HG02938 (cell line): ENCODE measurements around the gene DDX1.

Experiments used
- ATAC-seq: cut with Tn5 transposase; IDR thresholded peaks from one replicate; pipeline ENCODE4 v1.9.1; 2021; ENCODE audit warnings: mild to moderate bottlenecking, moderate library complexity; ENCODE audit not compliant: unreplicated experiment

The DDX1 gene

DNA sequence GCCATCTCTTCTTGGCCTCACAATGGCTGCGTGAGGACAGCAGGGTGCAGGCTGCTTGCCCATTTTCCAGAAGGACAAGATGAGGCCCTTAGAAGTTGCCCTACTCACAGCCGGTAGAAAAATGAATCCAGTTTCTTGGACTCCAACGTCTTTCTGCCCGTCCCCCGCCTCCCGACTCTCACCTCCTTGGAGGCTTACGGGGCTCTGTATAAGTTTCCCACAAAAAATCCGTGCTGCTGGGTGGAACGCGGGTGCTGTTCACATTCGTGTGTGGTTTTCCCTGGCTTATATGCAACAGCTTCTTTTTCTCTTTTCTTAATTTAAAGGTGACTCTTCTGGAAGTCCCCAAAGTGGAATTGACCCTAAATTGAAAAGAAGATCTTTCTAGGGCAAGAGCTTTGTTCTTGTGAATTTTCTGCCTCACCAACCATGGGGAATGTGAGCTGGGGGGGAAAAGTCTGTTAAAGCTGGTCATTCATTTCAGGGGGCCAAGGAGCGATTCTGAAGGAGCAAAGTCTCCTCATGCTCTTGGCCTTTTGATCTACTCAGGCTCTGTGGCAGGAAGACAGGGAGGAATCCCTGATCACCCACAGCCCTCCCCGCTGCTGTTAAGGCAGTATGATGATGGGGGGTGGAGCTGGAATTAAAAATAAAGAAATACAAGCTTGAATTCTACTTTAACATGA, 51.3 kb downstream of the DDX1 start:
- ATAC-seq: no peak

DNA sequence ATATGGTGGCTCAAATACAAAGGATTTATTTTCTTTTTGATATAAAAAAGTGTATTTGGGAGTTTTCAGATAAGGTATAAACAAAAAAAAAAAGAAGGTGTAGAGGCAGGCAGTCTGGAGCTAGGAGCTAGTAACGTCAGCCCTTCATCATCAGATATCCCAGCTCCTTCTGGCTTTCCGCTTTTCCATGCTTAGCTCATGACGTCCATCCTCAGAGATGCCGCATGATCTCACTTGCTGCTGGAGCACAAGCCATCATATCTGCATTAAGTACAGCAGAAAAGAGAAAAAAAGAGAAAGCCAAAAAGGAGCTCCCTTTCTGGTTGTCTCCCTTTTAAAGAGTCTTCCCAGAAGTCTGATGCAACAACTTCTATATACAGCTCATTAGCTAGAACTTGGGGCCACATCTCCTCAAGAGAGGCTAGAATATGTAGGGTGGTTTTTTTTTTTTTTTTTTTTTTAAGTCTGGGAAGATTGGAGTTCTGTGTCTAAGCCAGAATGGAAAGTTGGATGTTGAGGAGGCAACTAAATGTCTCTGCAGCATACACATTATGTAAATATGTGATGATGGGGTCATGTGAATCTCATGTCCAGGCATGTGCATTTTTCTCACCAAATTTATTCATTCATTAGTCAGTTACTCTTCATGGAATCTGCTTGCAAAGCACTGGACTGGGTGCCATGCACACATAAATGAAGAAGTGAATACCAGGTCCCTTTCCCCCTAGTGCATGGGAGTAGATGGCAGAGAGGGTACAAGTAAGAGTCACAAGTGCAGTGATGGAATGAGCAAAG, 52.3 kb downstream of the DDX1 start:
- no peak for ATAC-seq

DNA sequence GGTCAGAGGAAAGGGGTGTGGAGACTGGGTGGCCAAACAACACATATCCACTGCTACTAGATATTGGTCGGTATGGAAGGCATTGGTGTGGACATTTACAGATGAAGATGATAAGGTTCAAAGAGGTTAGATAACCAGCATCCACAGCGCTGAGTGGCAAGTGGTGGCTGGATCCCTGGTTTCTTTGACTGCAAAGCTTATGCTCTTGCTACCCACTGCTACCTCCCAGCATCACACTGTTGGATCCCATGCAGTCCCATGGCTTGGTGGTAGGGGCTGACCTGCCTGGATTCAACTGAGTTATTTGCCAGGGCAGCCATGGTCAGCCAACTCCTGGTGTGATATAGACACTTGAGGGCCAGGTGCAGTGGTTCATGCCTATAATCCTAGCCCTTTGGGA, 53.6 kb downstream of the DDX1 start:
- ATAC-seq: no peak

DNA sequence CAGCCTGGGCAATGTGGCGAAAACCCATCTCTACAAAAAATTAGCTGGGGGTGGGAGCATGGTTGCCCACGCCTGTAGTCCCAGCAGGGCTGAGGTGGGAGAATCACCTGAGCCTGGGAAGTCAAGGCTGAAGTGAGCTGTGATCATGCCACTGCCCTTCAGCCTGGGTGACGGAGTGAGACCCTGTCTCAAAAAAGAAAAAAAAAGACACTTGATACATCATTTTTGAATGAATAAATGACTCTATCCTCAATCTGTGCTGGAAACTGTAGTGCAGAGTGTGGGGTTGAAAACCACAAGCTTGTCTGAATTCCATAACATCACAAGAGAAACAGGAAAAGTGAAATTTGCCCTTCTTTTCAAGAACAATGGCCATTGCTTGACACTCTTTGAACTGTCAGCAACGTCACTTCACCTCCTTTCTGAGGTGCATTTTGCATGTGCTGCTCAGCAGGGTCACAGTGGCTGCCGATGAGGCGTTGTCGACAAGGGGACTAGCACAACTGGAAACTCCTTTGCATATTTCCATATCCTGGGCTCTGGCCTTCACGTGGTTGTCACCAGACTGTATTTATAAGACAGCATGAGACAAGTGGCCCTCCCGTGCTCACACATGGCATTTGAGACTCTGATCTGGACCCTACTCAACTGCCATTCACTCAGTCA, 54.2 kb downstream of the DDX1 start:
- no peak for ATAC-seq

DNA sequence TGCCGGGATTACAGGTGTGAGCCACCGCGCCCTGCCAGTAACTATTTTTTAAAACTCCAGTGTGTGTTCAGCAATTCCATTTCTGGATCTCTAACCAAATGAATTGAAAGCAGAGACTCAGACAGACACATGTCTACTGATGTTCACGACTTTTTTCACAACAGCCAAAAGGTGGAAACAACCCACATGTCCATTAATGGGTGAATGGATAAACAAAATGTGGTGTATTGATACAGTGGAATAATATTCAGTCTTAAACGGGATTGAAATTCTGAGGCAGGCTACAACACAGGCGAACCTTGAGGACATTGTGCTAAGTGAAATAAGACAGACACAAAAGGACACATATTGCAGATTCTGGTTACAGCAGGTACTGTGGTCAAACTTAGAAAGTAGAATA, 55.0 kb downstream of the DDX1 start:
- ATAC-seq: no peak

DNA sequence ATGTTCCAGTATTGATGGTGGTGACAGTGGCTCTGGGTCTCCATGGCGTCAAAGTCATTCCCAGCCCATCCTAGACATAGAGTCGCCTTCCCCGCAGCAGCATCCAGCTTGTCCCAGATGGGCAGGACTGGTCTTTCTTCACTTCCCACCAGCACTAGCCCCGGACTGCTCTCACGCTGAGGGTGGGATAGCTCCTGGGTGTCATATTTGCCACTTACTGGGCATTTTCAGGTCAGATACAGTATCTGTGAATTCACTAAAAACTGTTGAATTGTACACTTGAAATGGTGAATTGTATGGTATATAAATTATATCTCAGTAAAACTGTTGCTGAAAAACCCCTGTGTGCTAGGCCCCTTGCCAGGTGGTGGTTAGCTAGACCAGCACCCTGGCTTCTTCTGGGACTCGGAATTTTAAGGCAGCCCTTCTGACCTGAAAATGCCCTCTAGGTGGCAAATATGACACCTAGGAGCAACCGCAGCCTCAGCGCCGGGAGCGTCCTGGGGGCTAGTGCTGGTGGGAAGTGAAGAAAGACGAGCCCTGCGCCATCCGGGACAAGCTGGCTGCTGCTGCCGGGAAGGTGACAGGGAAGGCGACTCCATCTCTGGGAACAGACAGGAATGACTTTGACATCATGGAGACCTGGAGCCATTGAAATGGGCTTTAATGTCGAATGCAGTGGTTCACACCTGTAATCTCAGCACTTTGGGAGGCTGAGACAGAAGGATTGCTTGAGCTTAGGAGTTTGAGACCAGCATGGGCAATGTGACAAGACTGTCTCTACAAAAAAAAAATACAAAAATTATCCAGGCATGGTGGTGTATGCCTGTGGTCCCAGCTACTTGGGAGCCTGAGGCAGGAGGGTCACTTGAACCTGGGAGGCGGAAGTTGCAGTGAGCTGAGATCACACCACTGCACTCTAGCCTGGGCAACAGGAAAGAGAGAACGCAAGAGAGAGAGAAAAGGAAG, 56.2 kb downstream of the DDX1 start:
- no peak for ATAC-seq

DNA sequence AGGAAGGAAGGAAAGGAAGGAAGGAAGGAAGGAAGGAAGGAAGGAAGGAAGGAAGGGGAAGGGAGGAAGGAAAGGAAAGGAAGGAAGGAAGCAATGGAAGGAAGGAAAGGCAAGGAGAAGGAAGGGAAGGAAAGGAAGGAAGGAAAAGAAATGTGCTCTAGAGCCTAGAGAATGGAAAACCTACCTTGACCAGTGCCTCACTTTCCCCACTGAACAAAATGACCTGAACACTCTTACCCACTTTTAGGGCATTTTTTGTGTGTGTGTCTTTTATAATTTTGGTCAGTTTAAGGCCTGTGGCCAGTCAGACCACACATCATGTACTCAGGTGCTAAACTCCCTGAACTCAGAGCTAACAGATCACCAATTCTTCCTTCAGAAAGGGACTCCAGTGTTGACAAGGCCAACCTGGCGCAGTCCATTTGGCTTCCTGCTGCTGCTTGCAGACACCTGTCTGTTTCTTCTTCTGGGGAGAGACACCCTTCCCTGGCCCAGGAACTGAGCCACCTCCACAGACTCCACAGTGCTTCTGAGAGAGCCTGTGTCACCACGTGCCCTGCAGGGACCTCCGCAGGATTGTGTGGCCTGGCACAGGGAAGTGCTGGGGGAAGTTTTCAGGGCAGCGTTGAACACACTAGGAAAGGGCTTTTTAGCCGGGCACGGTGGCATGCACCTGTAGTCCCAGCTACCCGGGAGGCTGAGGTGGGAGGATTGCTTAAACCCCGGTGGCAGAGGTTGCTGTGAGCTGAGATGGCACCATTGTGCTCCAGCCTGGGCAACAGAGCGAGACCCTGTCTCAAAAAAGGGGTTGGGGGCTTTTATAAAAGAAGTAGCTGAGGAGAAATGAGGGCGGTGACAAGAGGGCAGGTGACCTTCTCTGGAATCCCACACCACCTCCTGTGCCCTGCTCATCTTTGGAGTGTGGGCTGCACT, 57.2 kb downstream of the DDX1 start:
- no peak for ATAC-seq

DNA sequence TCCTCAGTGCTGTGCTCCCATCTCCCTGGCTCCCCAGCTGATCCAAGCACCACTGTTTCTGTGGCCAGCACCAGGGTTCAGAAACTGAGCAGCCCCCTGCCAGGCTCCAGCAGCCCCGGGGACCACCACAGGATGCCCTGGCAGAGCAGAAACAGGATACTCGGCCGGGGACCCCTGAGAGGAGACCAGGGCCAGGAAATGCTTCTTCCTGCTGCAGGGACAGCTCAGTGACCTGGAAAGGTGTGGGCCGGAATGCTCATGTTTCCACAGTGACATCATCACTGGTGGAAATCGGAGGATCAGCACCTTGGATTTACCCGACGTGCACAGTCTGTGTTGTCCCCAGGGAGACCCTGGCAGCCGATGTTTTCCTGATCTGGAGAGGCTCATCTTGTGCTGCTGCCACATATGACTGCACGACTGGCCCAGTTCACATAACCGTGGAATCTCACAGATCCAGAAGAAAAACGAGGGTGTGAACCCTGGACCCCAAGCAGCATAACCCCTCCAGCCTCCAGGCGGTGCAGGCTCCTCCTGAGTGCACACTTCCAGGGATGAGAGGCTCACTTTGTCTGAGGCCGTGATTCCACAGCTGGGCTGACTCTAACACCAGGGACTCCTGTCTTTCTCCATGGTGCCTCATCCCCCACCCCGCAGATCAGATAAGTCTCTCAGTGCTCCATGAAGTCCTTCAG, 58.0 kb downstream of the DDX1 start:
- ATAC-seq: no peak

DNA sequence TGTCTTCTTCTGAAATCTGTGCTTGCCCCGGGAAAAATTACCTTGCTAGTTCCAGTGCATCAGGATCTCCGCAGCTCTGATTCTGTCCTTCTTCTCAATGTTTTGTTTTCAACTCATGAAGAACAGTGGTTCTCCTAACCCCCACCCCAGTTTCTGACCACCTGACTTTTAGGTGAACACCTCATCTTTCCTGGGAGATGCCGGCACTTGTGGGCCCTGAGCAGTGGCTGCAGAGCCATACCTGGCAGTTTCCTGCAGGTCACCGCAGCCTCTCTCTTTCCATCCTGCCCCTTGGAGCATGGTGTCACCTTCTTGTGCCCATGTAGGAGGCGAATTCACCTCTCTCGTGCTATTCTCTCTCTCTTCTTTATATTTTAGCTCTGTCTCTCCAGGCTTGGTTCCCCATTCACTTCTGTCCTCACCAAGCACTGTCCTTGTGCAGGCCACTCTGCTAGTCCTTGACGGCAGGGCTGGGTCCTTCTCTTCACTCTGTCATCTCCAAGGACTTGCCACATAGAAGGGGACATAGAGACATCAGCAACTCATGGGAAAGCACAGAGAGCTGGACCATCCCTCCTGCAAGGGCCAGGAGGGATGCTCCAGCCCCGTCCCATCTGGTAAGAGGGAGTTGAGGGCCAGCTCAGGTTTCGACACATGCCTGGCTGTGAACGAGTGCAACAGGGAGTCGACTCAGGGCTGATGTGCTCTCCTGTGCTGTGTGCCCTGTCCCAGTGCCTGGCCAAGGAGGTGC, 59.1 kb downstream of the DDX1 start:
- ATAC-seq: no peak

DNA sequence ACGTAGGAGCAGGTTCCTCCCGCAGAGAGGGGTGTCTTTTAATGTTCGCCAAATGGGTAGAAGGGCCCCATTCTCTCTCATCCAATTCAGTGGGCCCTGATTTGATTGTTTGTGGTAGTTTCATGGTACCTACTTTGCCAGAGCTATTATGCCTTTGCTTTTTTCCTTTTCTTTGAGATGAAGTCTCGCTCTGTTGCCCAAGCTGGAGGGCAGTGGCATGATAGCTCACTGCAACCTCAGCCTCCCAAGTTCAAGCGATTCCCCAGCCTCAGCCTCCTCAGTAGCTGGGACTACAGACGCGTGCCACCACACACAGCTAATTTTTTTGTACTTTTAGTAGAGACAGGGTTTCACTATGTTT, 59.7 kb downstream of the DDX1 start:
- no peak for ATAC-seq

DNA sequence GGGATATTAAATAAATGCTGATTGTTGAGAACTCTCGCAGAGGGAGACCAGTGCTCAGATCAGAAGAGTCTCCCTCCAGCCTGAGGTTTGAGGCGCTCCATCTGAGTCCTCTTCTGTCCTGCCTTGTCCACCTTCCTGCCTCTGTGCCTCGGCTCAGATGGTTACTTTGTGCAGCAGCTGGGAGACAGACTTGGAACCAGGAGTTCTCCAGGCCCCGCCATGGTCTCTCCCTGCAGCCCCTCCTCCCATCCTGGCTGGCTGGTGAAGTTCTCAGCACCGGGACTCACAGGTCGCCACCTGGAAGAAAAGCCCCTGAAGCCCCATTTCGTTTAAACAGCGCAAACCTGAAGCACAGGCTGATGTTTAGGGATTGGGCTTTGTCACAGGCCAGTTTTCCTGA, 60.6 kb downstream of the DDX1 start:
- ATAC-seq: no peak

DNA sequence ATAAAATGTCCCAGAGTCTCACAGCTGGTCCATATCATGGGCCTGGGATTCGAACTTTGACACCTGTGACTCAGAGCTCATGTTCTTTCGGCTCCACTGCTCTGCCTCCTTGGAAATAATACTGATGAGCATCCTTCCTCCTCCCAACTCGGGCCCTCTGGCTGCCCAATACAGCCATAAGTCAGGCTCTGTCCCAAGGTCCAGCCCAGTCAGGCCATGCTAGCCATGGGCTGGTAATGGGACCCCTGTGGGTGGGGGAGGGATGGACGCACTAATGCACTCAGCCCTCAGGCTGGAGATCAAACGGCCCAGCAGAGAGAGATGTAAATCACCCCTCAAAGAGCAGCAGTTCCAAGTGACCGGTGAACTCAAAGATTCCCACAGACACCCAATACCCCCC, 61.1 kb downstream of the DDX1 start:
- ATAC-seq: no peak

DNA sequence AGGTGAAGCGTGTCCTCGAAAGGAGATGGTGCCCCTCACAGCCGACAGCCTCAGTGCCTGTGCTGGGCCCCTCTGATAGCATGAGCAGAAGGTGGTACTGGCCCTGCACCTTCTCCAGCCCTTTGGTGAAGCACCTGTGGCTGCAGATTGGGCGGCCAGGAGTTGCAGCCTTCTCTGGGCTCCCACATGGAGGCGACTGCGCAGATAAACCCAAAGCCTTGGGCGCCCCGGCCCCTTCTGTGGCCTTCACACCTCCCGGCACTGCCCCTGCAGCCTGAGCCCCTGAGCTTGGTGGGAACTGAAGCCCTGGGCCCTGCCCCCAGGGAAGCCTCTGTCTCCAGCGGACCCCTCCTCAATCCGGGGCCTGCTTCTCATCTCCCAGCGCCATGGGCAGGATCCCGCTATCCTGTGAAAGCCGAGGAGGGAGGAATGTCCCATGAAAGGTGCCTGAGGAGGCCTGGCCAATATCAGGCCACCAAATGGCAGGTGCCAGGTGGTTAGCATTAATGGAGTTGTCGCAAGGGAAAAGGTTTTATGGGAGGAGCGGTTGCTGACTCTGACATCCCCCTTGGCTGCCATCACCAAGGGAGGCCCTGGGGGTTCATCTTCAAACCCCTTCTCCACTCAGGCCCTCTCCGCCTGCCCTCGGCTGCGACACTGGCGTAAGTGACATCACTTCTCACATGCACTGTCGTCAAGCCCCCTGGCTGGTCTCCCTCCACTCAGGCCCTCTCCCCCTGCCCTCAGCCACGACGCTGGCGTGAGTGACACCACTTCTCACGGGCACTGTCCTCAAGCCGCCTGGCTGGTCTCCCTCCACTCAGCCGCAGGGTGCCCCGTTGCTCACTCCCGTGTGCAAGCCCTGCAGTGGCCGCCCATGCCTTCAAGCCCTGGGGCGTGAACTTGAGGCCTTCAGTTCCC, 62.4 kb downstream of the DDX1 start:
- no peak for ATAC-seq

DNA sequence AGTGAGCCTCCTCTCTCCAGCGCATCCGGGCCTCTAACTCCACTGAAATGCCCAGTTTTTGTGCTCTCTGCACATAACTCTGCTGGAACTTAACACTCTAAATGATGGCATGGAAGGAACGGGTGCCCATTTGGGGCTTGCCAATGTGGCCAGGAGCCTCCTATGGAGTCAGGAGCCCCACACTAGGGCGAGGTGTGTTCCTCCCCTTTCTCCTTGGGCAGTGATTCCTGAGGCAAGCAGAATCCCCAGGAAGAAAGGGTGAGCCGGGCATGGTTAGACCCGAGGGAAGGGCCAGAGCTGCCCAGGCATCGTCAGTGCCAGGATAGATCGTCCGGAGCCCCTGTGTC, 63.0 kb downstream of the DDX1 start:
- ATAC-seq: no peak

DNA sequence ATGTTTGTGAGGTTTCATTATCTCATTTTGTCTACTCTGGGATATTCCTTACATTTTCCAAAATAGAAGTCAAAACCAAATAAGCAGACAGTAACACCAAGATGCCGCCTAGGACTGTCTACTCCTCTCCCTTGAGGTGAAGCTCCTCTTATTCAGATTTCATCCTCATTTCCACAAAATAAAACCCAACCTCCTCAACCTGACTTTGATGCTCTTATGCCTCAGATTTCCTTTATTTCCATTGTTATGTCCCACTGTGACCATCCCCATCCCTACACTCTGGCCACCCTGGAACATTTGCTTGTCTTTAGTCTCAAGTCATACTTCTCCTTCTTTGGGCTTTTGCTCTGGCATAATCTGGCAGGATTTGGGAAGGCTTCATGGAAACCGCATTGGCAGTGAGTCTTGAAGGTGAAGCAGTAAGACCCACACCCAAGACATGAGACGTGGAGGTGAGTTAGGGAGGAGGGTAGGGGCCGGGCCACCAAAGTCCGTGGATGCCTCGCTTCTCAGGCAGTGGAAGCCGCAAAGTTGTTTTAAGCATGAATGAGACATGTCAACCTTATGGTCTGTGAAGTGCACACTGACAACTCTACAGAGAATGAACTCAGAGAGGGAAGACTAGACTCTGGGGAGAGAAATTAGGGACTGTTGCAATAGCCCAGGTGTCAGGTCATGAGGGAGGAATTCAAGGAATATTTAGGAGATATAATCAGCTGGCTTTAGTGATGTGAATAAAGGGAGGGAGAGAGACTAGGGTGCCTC, 63.6 kb downstream of the DDX1 start:
- ATAC-seq: no peak

DNA sequence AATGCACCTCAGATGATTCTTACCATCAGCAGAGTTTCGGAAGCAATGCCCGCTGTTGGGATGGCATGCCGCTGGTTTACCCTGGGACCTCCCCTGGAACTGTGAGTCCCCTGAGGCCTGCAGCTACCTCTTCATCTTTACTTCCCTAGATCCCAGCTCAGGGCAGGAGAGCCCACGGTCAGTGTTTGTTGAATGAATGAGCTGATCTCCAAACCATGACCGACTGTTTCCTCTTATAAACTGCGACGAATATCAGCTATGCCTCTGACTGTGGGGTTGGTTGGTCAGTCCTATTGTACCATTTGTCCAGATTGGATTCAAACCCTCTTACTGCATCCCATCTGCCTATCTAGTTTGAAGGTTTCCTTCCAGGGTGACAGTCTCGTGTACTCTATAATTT, 64.4 kb downstream of the DDX1 start:
- no peak for ATAC-seq

DNA sequence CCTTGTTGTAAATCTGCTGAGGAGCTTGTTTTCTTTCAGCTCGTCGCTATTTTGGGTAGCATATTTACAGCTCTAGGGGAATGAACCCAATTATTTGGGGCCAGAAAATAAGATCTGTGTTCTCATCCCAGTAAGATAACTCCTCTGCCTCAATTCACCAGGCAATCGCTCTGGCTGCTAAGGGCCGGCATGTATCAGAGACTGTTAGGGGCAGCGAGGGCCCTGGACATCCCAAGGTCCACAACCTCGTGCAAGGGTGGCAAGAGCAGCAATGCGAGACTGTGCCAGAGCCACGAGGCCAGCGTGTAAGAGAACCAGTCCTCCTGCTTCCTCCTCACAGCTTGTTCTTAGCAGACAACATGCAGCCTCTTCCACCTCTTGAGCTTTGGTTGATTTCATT, 66.1 kb downstream of the DDX1 start:
- ATAC-seq: no peak
